ENCODE data around the gene SND1. TPM values are rescaled to one million over a fixed set of nuclear protein-coding genes. Genes with fewer than 3 reads are reported as not detected.
A peak's percentile ranks its signal among the peaks of the same experiment; 100 is the strongest.

Gene SND1
- total and polyA plus RNA-seq, 10 donors = 61.7 to 173 (median 116) TPM

DNA sequence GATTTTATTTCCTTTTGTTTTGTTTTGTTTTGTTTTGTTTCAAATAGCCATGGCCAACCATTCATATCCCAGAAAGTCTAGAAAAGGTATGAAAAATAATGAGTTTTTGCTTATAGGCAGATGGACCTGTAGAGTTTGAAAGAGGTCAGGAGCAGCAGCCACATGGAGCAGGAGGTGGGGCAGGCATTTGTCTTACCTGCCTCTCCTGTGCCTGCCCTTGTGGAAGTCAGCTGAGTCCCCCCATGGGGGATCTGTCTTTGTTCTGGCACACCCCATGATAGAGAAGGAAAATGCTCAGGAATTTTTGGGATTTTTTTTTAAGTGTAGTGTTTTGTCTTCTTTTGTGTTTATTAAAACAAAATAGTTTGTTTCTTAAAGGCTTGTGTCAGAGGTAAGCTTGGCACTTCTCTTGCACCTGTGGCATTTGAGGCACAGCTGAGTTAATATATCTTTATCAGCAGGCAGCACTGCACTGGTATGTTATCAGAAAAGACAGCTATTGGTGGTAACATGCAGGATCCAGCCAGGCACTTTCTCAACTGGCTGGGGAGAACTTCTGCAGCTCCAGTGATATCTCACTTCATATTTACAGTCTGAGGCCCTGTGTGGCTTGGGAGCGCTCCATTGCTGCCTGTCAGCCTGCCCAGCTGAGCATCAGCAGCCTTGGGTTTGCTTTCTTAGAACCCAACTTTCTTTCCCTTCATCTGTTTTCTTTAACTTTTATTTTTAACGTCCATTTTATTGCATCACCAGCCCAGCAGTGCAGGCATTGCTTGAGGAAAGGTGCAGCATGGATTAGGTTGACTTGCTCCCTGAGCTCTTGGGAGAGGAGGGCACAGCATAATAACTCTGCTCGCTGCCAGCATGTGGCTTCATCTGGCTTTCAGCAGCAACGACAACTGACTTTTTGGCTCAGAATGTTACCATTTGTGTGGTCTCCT, 334.9 kb downstream of the SND1 start:
- WGBS, 5 donors = 81 to 92% (median 87%) methylated on average over 4 of the region's 4 CpGs
- intact Hi-C loops (cut with DNase I; ENCODE audit: low total_unique reads) = no loop called here
- Histone ChIP-seq H3K27ac (no peak overlapping the region), H3K4me1 (no peaks in the 10 kb centered on the region), H3K9me3 (no peaks in the 10 kb centered on the region), H3K27me3 (replicated peaks in 1 of 7) (no peaks in the 10 kb centered on the region), H3K36me3 (peaks cover 0 to 34% (median 7%) of the 10 kb centered on the region in 6 donors), H3K4me3 (no peak overlapping the region)
- TF ChIP-seq, protein P1, sequence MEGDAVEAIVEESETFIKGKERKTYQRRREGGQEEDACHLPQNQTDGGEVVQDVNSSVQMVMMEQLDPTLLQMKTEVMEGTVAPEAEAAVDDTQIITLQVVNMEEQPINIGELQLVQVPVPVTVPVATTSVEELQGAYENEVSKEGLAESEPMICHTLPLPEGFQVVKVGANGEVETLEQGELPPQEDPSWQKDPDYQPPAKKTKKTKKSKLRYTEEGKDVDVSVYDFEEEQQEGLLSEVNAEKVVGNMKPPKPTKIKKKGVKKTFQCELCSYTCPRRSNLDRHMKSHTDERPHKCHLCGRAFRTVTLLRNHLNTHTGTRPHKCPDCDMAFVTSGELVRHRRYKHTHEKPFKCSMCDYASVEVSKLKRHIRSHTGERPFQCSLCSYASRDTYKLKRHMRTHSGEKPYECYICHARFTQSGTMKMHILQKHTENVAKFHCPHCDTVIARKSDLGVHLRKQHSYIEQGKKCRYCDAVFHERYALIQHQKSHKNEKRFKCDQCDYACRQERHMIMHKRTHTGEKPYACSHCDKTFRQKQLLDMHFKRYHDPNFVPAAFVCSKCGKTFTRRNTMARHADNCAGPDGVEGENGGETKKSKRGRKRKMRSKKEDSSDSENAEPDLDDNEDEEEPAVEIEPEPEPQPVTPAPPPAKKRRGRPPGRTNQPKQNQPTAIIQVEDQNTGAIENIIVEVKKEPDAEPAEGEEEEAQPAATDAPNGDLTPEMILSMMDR (IDR thresholded peaks at IDR 0.05 in 8 of 11, conservative IDR thresholded peaks at IDR 0.05 in 3 of 11) = no peak
- no peak for TF ChIP-seq POLR2AphosphoS5 (IDR thresholded peaks at IDR 0.05)
- TF ChIP-seq POLR2A (IDR thresholded peaks at IDR 0.05) = no peak
- DNase-seq = no peak

DNA sequence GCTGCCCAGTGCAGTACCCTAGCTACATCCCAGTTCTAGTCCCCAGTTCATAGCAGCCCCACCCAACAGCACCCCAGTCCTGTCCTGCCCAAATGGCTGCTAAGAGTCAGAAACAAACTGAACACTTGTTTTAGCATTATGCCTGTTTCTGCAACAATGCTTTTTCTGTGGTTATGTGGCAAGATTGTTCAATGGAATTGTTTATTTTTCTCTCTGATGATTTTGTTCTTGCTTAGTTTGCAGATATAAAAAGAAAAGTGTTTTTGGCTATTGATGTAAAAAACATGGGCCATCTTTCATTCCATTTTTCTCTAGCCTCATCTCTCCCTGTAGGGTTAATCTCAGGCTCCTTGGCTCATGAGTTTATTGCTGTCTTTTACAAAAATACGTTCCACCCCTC, 336.8 kb downstream of the SND1 start:
- WGBS, 5 donors = 85 to 92% (median 91%) methylated on average over 1 of the region's 1 CpG
- no peak overlapping the region for H3K27ac ChIP-seq
- no peak for TF ChIP-seq POLR2AphosphoS5 (IDR thresholded peaks at IDR 0.05)
- TF ChIP-seq, protein P1 (IDR thresholded peaks at IDR 0.05 in 8 of 11, conservative IDR thresholded peaks at IDR 0.05 in 3 of 11) = no peak
- TF ChIP-seq POLR2A (IDR thresholded peaks at IDR 0.05) = no peak
- no peaks in the 10 kb centered on the region for H3K9me3 ChIP-seq
- no peak overlapping the region for H3K4me3 ChIP-seq
- intact Hi-C loops (cut with DNase I; ENCODE audit: low total_unique reads) = no loop called here
- no peak for DNase-seq
- H3K27me3 ChIP-seq (replicated peaks in 1 of 7) = no peaks in the 10 kb centered on the region
- H3K36me3 ChIP-seq = peaks cover 0 to 51% (median 15%) of the 10 kb centered on the region in 6 donors
- no peaks in the 10 kb centered on the region for H3K4me1 ChIP-seq

DNA sequence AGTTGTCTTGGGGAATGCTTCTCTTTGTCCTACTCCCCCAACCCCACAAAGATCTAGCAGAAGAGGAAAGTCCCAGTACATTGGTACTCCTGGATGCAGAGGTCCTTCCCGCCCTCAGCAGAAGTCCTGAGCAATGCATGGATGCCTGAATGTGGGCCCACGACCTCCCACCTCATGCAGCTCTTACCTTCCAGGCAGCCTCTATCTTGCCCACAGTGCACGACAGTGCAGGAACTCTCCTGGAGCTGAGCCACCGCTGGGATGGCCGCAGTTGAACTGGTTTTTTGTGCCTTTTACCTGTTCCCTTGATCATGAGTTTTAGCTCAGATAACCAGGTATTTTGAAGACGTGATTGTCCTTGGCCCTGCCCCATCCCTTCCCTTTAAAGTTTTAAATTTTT, 341.3 kb downstream of the SND1 start:
- no peak for TF ChIP-seq POLR2A (IDR thresholded peaks at IDR 0.05)
- TF ChIP-seq POLR2AphosphoS5 (IDR thresholded peaks at IDR 0.05) = peak in 1 of 3 donors; percentile 9
- TF ChIP-seq, protein P1 (IDR thresholded peaks at IDR 0.05 in 8 of 11, conservative IDR thresholded peaks at IDR 0.05 in 3 of 11) = no peak
- DNase-seq = peak; percentile 54
- Histone ChIP-seq H3K27me3 (replicated peaks in 1 of 7) (no peaks in the 10 kb centered on the region), H3K9me3 (no peaks in the 10 kb centered on the region), H3K36me3 (peaks cover 0 to 83% (median 15%) of the 10 kb centered on the region in 6 donors), H3K27ac (no peak overlapping the region), H3K4me3 (no peak overlapping the region), H3K4me1 (peaks cover 8 to 29% (median 16%) of the 10 kb centered on the region in 6 donors)
- WGBS, 5 donors = 93 to 99% (median 96%) methylated on average over 6 of the region's 6 CpGs
- intact Hi-C loops (cut with DNase I; ENCODE audit: low total_unique reads) = no loop called here

DNA sequence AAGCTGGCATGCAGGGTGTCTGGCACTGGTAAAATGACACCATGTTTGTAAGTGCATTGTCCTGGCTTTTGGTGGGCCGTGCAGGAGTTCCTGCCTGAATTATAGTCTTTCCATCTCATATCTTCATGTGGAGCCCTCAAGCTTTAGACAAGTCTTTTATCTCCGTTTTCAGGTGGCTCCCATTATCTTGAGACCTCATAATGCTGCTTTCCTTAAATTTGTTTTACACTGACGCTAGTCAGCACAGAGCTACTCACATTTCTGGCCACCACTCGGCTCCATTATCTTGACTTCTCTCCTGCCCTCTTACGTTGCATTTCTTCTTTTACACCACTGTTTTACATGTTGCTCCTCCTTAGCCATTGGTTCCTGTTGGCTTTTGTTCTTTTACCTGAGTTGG, 342.0 kb downstream of the SND1 start:
- Histone ChIP-seq H3K4me1 (peaks cover 8 to 35% (median 16%) of the 10 kb centered on the region in 6 donors), H3K27ac (no peak overlapping the region), H3K27me3 (replicated peaks in 1 of 7) (no peaks in the 10 kb centered on the region), H3K36me3 (peaks cover 0 to 79% (median 15%) of the 10 kb centered on the region in 6 donors), H3K9me3 (no peaks in the 10 kb centered on the region), H3K4me3 (no peak overlapping the region)
- WGBS, 5 donors = 91 to 96% (median 95%) methylated on average over 5 of the region's 5 CpGs
- TF ChIP-seq POLR2A (IDR thresholded peaks at IDR 0.05) (no peak), POLR2AphosphoS5 (IDR thresholded peaks at IDR 0.05) (no peak)
- TF ChIP-seq, protein P1 (IDR thresholded peaks at IDR 0.05 in 8 of 11, conservative IDR thresholded peaks at IDR 0.05 in 3 of 11) = no peak
- intact Hi-C loops (cut with DNase I; ENCODE audit: low total_unique reads) = no loop called here
- no peak for DNase-seq
